ENCODE results near the gene KNDC1. TPM values are rescaled to one million over a fixed set of nuclear protein-coding genes. Genes with fewer than 3 reads are reported as not detected.

Gene KNDC1
- total and polyA plus RNA-seq, 10 of the 15 experiments (the other 5 are each of a cell fraction or from before 2014, with no cell fraction given): 0.03 to 0.11 (median 0.05) TPM; not detected in 7

DNA sequence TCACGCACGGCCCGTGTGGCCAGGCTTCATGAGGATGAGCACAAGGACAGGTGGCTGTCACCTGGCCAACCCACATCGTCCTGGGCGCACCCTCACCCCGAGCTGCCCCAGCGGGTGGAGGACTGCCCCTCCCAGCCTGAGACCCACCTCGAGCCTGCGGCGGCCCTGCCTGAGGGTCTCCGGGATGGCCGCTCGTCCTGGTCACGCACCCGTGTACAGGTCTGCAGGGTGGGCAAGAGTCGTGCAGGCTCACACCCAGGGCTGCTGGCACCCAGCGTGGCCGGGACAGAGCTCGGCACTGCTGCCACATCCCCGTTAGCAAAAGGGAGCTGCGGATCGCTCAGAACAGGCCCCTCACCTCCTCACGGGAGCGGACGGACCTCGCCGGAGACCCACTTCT, 55.6 kb downstream of the KNDC1 start:
- TF ChIP-seq PML (IDR thresholded peaks at IDR 0.05; ENCODE audit: low read length): no peak
- TF ChIP-seq, protein P1, sequence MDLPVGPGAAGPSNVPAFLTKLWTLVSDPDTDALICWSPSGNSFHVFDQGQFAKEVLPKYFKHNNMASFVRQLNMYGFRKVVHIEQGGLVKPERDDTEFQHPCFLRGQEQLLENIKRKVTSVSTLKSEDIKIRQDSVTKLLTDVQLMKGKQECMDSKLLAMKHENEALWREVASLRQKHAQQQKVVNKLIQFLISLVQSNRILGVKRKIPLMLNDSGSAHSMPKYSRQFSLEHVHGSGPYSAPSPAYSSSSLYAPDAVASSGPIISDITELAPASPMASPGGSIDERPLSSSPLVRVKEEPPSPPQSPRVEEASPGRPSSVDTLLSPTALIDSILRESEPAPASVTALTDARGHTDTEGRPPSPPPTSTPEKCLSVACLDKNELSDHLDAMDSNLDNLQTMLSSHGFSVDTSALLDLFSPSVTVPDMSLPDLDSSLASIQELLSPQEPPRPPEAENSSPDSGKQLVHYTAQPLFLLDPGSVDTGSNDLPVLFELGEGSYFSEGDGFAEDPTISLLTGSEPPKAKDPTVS (IDR thresholded peaks at IDR 0.05; ENCODE audit: low read depth, low read length): no peak
- no peak for TF ChIP-seq ESRRA (IDR thresholded peaks at IDR 0.05; ENCODE audit: low read length)
- no peak for TF ChIP-seq YBX1 (IDR thresholded peaks at IDR 0.05)
- TF ChIP-seq, protein P2, sequence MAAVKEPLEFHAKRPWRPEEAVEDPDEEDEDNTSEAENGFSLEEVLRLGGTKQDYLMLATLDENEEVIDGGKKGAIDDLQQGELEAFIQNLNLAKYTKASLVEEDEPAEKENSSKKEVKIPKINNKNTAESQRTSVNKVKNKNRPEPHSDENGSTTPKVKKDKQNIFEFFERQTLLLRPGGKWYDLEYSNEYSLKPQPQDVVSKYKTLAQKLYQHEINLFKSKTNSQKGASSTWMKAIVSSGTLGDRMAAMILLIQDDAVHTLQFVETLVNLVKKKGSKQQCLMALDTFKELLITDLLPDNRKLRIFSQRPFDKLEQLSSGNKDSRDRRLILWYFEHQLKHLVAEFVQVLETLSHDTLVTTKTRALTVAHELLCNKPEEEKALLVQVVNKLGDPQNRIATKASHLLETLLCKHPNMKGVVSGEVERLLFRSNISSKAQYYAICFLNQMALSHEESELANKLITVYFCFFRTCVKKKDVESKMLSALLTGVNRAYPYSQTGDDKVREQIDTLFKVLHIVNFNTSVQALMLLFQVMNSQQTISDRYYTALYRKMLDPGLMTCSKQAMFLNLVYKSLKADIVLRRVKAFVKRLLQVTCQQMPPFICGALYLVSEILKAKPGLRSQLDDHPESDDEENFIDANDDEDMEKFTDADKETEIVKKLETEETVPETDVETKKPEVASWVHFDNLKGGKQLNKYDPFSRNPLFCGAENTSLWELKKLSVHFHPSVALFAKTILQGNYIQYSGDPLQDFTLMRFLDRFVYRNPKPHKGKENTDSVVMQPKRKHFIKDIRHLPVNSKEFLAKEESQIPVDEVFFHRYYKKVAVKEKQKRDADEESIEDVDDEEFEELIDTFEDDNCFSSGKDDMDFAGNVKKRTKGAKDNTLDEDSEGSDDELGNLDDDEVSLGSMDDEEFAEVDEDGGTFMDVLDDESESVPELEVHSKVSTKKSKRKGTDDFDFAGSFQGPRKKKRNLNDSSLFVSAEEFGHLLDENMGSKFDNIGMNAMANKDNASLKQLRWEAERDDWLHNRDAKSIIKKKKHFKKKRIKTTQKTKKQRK (IDR thresholded peaks at IDR 0.05; ENCODE audit: low read depth, low read length): no peak
- TF ChIP-seq SIN3A (IDR thresholded peaks at IDR 0.05; ENCODE audit: low read depth, low read length): no peak
- Histone ChIP-seq H3K36me3 (ENCODE audit: control insufficient read depth in 2 of 2, insufficient read depth in 2 of 2, low read length in 1 of 2) (no peaks in the 10 kb centered on the region), H3K4me3 (no peak overlapping the region), H3K4me2 (ENCODE audit: control insufficient read depth, insufficient read depth) (no peak overlapping the region), H4K20me1 (ENCODE audit: control insufficient read depth, insufficient read depth) (no peaks in the 10 kb centered on the region), H3K27ac (ENCODE audit: control insufficient read depth, insufficient read depth) (no peak overlapping the region), H2AFZ (ENCODE audit: control insufficient read depth, low read depth, low read length) (no peak overlapping the region), H3K9me3 (replicated peaks; ENCODE audit: control insufficient read depth, insufficient read depth, low read length) (no peaks in the 10 kb centered on the region), H3K79me2 (ENCODE audit: control insufficient read depth, insufficient read depth, low read length) (no peaks in the 10 kb centered on the region), H3K27me3 (replicated peaks in 1 of 2; ENCODE audit: control insufficient read depth in 2 of 2, insufficient read depth in 2 of 2, low read length in 1 of 2) (no peaks in the 10 kb centered on the region), H3K4me1 (ENCODE audit: control insufficient read depth, insufficient read depth, low read length) (no peaks in the 10 kb centered on the region), H3K9ac (ENCODE audit: control insufficient read depth, insufficient read depth, low read length) (no peak overlapping the region)
- FAIRE-seq (no peak), DNase-seq (ENCODE audit: low read depth, low spot score) (no peak), ATAC-seq (no peak)
- in situ Hi-C loops (cut with MboI): no loop called here
- ChIA-PET POLR2A (no interaction called here), RAD21 (ENCODE audit: unreplicated experiment) (no interaction called here), CTCF (no interaction called here), SMC1A (ENCODE audit: uncharacterized antibody, unreplicated experiment) (no interaction called here)
- intact Hi-C loops (cut with micrococcal nuclease; ENCODE audit: unreplicated experiment): no loop called here
- no TSS peak for BruUV-seq (replicated peaks)
- 78% methylated on average over 25 of the region's 27 CpGs for WGBS (ENCODE audit: insufficient coverage, insufficient replicate concordance, low lambda C conversion rate, missing lambda C conversion rate)
